GM13977 (cell line): ENCODE results near the gene RAD51B.

Experiments
- DNase-seq: peaks from one replicate; pipeline ENCODE4 v3.0.0; 2012; ENCODE audit warnings: low spot score
- in situ Hi-C: fragments of 300-500 bp; cut with MboI; formaldehyde crosslinking; loops from one replicate; pipeline ENCODE4 v1.12.0; 2022; ENCODE audit warnings: low sequenced_read_pairs, low pct_unique_long_range_greater_than_20kb, mixed read lengths, inconsistent platforms; ENCODE audit not compliant: unreplicated experiment
- TF ChIP-seq, protein P1 (sequence below): IDR thresholded peaks from 2 replicates; pipeline ENCODE4 v1.5.1; 2012; ENCODE audit warnings: mild to moderate bottlenecking, control low read depth; ENCODE audit not compliant: insufficient read depth; ENCODE audit errors: extremely low read depth, missing control alignments

Gene RAD51B

GRCh38 chr14:67863223-67863622, 43.6 kb downstream of the RAD51B start:
- no peak for DNase-seq
- TF ChIP-seq, protein P1, sequence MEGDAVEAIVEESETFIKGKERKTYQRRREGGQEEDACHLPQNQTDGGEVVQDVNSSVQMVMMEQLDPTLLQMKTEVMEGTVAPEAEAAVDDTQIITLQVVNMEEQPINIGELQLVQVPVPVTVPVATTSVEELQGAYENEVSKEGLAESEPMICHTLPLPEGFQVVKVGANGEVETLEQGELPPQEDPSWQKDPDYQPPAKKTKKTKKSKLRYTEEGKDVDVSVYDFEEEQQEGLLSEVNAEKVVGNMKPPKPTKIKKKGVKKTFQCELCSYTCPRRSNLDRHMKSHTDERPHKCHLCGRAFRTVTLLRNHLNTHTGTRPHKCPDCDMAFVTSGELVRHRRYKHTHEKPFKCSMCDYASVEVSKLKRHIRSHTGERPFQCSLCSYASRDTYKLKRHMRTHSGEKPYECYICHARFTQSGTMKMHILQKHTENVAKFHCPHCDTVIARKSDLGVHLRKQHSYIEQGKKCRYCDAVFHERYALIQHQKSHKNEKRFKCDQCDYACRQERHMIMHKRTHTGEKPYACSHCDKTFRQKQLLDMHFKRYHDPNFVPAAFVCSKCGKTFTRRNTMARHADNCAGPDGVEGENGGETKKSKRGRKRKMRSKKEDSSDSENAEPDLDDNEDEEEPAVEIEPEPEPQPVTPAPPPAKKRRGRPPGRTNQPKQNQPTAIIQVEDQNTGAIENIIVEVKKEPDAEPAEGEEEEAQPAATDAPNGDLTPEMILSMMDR = no peak
- in situ Hi-C loops = no loop called here

GRCh38 chr14:67875175-67876006, 55.8 kb downstream of the RAD51B start:
- no peak for DNase-seq
- TF ChIP-seq, protein P1 = no peak
- in situ Hi-C loops = no loop called here

- TF ChIP-seq, protein P1 = no peak
- in situ Hi-C loops = no loop called here
- no peak for DNase-seq
These were observed 59.4 kb downstream of the RAD51B start for GRCh38 chr14:67879026-67879425.

DNA sequence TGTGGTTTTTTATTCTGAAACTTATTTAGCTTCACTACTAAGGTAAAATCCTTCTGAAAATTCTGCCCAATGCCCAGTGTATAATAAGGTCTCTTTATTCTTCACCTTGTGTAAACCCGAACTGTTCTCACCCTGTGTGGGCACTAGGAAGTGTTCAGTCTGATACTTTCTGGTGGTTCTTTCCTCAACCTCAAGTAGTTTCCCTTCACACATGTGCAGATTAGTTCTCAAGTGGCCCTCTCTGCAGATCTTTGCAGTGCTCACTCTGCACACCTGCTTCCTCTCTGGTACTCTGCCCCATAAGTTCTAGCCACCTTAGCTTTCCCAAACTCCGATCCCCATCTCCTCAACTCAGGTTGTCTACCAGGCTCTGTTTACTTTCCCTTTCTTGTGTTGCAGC, 61.6 kb downstream of the RAD51B start:
- in situ Hi-C loops = no loop called here
- TF ChIP-seq, protein P1 = no peak
- DNase-seq = peak; percentile 57

DNA sequence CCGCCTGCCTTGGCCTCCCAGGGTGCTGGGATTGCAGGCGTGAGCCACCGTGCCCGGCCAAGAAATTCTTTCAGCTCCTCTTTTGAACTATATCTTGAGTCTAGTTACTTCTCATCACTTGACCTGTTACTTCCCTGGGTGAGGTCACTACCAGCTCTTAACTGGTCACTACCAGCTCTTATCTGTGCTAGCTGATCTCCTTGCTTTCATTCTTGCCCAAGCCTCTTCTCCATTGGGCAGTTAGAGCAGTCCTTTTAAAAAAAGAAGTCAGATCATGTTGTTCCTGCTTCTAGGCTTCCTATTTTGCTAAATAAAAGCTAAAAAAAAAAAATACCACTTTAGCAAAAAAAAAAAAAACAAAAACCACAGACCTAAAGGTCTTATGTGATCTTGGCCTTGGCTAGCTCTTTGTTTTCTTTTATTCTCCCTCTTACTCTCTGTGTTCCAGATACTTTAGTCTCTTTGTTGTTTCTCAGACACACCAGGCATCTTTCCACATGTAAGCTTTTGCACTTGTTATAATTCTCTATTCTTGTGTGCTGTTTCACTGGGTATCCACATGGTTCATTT, 63.5 kb downstream of the RAD51B start:
- TF ChIP-seq, protein P1 = no peak
- no peak for DNase-seq
- in situ Hi-C loops = no loop called here

DNA sequence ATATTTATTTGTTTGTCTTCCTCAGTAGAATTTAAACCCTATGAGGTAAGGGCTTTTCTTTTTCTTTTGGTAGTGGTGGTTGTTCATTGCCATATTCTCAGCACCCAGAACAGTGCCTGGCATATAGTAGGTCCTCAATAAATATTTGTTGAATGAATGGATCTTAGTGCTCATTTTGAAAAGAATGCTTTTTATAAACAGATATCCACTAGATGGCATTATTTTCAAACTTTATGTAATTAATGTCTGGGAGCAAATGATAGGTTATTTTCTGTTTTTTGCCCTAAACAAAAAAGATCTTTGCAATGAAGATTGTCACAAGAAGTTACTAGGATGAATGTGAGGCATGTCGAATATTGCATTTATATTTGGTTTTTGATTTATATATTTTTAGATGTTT, 64.1 kb downstream of the RAD51B start:
- TF ChIP-seq, protein P1 = peak; percentile 27
- no peak for DNase-seq
- in situ Hi-C loops = no loop called here
